ENCODE data around the gene PNPLA3. TPM values are rescaled to one million over a fixed set of nuclear protein-coding genes. Genes with fewer than 3 reads are reported as not detected.

The PNPLA3 gene
- total RNA-seq, 1 experiment from 2014 or later = 19.8 TPM

- Mint-ChIP-seq H3K27me3 (ENCODE audit: low read depth) (no peaks in the 10 kb centered on the region), H3K4me3 (no peak overlapping the region), H3K4me1 (peaks cover 4% of the 10 kb centered on the region), H3K27ac (no peak overlapping the region), H3K36me3 (no peaks in the 10 kb centered on the region; the same call in 1 of the 2 replicates), H3K9me3 (no peaks in the 10 kb centered on the region)
- ATAC-seq (no peak), DNase-seq (ENCODE audit: low spot score) (no peak)
- ChIA-PET CTCF (interaction anchor here (0.9 to 4.5 kb wide), 3 partner anchors 16 to 85 kb away, joined by 3 to 162 read pairs (median 5); partner anchors contain the start of gene PNPLA5), POLR2A (no interaction called here)
- TF ChIP-seq FOXK1 (CRISPR knock-in tag; IDR thresholded peaks at IDR 0.05) (no peak), RORB (CRISPR knock-in tag; IDR thresholded peaks at IDR 0.05) (no peak), TEAD1 (CRISPR knock-in tag; IDR thresholded peaks at IDR 0.05) (no peak), IRF2 (CRISPR knock-in tag; IDR thresholded peaks at IDR 0.05; ENCODE audit: borderline replicate concordance, low read depth) (no peak), SMAD3 (CRISPR knock-in tag; IDR thresholded peaks at IDR 0.05; ENCODE audit: borderline replicate concordance) (no peak)
- TF ChIP-seq, protein P1, sequence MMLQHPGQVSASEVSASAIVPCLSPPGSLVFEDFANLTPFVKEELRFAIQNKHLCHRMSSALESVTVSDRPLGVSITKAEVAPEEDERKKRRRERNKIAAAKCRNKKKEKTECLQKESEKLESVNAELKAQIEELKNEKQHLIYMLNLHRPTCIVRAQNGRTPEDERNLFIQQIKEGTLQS (CRISPR knock-in tag; conservative IDR thresholded peaks at IDR 0.05) = no peak
Observed at GRCh38 chr22:43881091-43882061, 42.2 kb upstream of the PNPLA3 start.

DNA sequence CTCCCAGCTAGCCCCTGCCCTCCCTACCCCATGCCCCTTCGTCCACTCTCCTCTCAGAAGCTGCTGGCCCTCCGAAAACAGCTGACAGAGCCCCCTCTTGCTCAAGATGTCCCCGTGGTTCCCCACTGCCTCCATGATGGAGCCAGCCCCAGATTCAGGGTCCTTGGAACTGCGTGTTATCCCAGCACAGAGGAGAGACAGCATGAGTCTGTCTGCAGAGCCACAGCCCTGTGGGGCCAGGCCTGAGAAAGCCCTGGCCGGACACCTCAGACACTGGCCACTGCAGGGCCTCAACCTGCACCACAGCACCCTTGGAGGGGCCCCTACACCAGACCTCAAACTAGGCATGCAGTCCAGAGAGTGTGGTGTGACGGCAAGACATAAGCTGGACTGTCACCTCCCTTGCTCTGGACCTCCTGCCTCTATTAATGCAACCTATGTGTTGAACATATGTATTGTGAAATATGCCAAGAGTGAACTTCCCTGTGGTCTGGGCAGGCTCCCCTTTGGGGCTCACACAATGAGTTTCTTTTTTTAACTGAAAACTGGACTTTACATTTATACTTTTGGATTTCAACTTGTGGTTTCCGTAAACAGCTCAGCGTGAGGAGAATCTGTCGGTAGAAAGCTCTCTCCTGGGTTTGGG, 41.4 kb upstream of the PNPLA3 start:
- no peak for ATAC-seq
- Mint-ChIP-seq H3K36me3 (no peaks in the 10 kb centered on the region; the same call in 1 of the 2 replicates), H3K9me3 (no peaks in the 10 kb centered on the region), H3K4me3 (no peak overlapping the region), H3K4me1 (peaks cover 4% of the 10 kb centered on the region), H3K27ac (no peak overlapping the region), H3K27me3 (ENCODE audit: low read depth) (no peaks in the 10 kb centered on the region)
- TF ChIP-seq MXD4 (CRISPR knock-in tag; IDR thresholded peaks at IDR 0.05; ENCODE audit: borderline replicate concordance) (no peak), ZNF416 (CRISPR knock-in tag; IDR thresholded peaks at IDR 0.05) (no peak), ZNF671 (CRISPR knock-in tag; IDR thresholded peaks at IDR 0.05) (no peak), NFYB (CRISPR knock-in tag; conservative IDR thresholded peaks at IDR 0.05; ENCODE audit: low read depth) (no peak), ZNF138 (CRISPR knock-in tag; conservative IDR thresholded peaks at IDR 0.05) (no peak), CREB1 (CRISPR knock-in tag; IDR thresholded peaks at IDR 0.05) (no peak), MYBL2 (CRISPR knock-in tag; IDR thresholded peaks at IDR 0.05) (no peak), NR3C1 (CRISPR knock-in tag; conservative IDR thresholded peaks at IDR 0.05; ENCODE audit: low read depth) (no peak), TEAD4 (CRISPR knock-in tag; IDR thresholded peaks at IDR 0.05) (no peak), JAZF1 (CRISPR knock-in tag; IDR thresholded peaks at IDR 0.05) (no peak), ZMAT4 (CRISPR knock-in tag; IDR thresholded peaks at IDR 0.05) (no peak), RELA (CRISPR knock-in tag; IDR thresholded peaks at IDR 0.05; ENCODE audit: borderline replicate concordance) (no peak), CREM (CRISPR knock-in tag; IDR thresholded peaks at IDR 0.05) (no peak), NFE2L1 (CRISPR knock-in tag; IDR thresholded peaks at IDR 0.05) (no peak), CTCF (IDR thresholded peaks at IDR 0.05) (no peak), FOXJ3 (CRISPR knock-in tag; IDR thresholded peaks at IDR 0.05; ENCODE audit: borderline replicate concordance) (no peak)
- TF ChIP-seq, protein P2, sequence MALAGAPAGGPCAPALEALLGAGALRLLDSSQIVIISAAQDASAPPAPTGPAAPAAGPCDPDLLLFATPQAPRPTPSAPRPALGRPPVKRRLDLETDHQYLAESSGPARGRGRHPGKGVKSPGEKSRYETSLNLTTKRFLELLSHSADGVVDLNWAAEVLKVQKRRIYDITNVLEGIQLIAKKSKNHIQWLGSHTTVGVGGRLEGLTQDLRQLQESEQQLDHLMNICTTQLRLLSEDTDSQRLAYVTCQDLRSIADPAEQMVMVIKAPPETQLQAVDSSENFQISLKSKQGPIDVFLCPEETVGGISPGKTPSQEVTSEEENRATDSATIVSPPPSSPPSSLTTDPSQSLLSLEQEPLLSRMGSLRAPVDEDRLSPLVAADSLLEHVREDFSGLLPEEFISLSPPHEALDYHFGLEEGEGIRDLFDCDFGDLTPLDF (CRISPR knock-in tag; IDR thresholded peaks at IDR 0.05) = no peak
- TF ChIP-seq, protein P3, sequence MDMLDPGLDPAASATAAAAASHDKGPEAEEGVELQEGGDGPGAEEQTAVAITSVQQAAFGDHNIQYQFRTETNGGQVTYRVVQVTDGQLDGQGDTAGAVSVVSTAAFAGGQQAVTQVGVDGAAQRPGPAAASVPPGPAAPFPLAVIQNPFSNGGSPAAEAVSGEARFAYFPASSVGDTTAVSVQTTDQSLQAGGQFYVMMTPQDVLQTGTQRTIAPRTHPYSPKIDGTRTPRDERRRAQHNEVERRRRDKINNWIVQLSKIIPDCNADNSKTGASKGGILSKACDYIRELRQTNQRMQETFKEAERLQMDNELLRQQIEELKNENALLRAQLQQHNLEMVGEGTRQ (CRISPR knock-in tag; IDR thresholded peaks at IDR 0.05) = no peak
- TF ChIP-seq, protein P4, sequence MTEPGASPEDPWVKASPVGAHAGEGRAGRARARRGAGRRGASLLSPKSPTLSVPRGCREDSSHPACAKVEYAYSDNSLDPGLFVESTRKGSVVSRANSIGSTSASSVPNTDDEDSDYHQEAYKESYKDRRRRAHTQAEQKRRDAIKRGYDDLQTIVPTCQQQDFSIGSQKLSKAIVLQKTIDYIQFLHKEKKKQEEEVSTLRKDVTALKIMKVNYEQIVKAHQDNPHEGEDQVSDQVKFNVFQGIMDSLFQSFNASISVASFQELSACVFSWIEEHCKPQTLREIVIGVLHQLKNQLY (CRISPR knock-in tag; IDR thresholded peaks at IDR 0.05) = no peak
- TF ChIP-seq, protein P5, sequence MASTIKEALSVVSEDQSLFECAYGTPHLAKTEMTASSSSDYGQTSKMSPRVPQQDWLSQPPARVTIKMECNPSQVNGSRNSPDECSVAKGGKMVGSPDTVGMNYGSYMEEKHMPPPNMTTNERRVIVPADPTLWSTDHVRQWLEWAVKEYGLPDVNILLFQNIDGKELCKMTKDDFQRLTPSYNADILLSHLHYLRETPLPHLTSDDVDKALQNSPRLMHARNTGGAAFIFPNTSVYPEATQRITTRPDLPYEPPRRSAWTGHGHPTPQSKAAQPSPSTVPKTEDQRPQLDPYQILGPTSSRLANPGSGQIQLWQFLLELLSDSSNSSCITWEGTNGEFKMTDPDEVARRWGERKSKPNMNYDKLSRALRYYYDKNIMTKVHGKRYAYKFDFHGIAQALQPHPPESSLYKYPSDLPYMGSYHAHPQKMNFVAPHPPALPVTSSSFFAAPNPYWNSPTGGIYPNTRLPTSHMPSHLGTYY (CRISPR knock-in tag; IDR thresholded peaks at IDR 0.05) = no peak
- POLR2A ChIA-PET = no interaction called here
- CTCF ChIA-PET = interaction anchor here (0.6 to 4.5 kb wide), 50 partner anchors 8 to 802 kb away, joined by 3 to 162 read pairs (median 5); partner anchors contain the start of genes EFCAB6, PNPLA3, PNPLA5 and SAMM50
- no peak for DNase-seq (ENCODE audit: low spot score)
